Stomach smooth muscle (tissue), 2 donors: ENCODE measurements around the gene OR2AE1.

Source experiments
- H3K27ac ChIP-seq: one replicate; pipeline ENCODE4 v1.7.0; 2013; ENCODE audit warnings: mild to moderate bottlenecking, low read length, inconsistent platforms
- H3K27me3 ChIP-seq, 2 donors: one replicate each; pipeline ENCODE4 v1.7.0; 2013; ENCODE audit warnings: low read length in 2 of 2; ENCODE audit not compliant: insufficient read depth in 2 of 2, control insufficient read depth in 1 of 2
- H3K36me3 ChIP-seq, 2 donors: one replicate each; pipeline ENCODE4 v1.7.0; 2013; ENCODE audit warnings: low read length in 2 of 2; ENCODE audit not compliant: control insufficient read depth in 2 of 2, insufficient read depth in 2 of 2
- H3K4me1 ChIP-seq: one replicate; pipeline ENCODE4 v1.7.0; 2013; ENCODE audit warnings: low read length; ENCODE audit not compliant: control insufficient read depth, insufficient read depth
- H3K4me3 ChIP-seq, 2 donors: one replicate each; pipeline ENCODE4 v1.7.0; 2013; ENCODE audit warnings: low read length in 2 of 2
- H3K9ac ChIP-seq, 2 donors: one replicate each; pipeline ENCODE4 v1.7.0; 2013; ENCODE audit warnings: low read length in 2 of 2, mild to moderate bottlenecking in 1 of 2
- H3K9me3 ChIP-seq, 2 donors: one replicate each; pipeline ENCODE4 v1.7.0; 2013; ENCODE audit warnings: low read length in 2 of 2; ENCODE audit not compliant: control insufficient read depth in 2 of 2
- donor health status: healthy.
- donor health status: Pancreatic carcinoma.

Gene OR2AE1

GRCh38 chr7:99876933-99877332 lies at the start of gene OR2AE1:
TSS of gene OR2AE1 (minus strand) at chr7:99877033. CDS start at chr7:99877033, 0 bp downstream.
- no peak within 1 kb of the TSS for H3K27ac ChIP-seq
- H3K27me3 ChIP-seq, result no peaks in the 10 kb centered on the region
- no peaks in the 10 kb centered on the region for H3K36me3 ChIP-seq
- H3K9ac ChIP-seq, result no peak within 1 kb of the TSS
- no peaks in the 10 kb centered on the region for H3K4me1 ChIP-seq
- no peak within 1 kb of the TSS for H3K4me3 ChIP-seq
- no peaks in the 10 kb centered on the region for H3K9me3 ChIP-seq

DNA sequence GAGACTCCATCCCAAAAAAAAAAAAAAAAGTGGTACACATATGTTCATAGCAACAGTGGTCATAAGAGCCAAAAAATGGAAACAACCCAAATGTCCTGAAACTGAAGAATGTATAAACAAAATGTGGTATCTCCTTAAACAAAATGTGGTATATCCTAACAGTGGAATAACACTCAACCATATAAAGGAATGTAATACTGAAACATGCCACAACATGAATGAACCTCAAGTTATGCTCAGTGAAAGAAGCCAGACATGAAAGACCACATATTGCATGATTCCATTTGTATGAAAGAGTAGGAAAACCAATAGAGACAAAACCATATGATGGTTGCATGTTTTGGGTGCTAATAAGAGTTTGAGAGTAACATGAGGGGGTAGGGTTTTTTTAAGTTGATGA lies 49.5 kb upstream of the OR2AE1 start:
- Histone ChIP-seq H3K9me3 (no peaks in the 10 kb centered on the region), H3K4me1 (peaks cover 3% of the 10 kb centered on the region)

GRCh38 chr7:99923200-99923599 lies 46.4 kb upstream of the OR2AE1 start:
- Histone ChIP-seq H3K27me3 (no peaks in the 10 kb centered on the region), H3K27ac (no peak overlapping the region), H3K9ac (no peak overlapping the region)

More for the DNA sequence above, 49.5 kb upstream of the OR2AE1 start:
- Histone ChIP-seq H3K4me3 (no peak overlapping the region), H3K36me3 (peaks cover 0 to 2% of the 10 kb centered on the region in 2 donors), H3K9ac (no peak overlapping the region), H3K27me3 (peaks cover 0 to 2% of the 10 kb centered on the region in 2 donors), H3K27ac (no peak overlapping the region)

GRCh38 chr7:99920149-99920548 lies 43.3 kb upstream of the OR2AE1 start:
- H3K27me3 ChIP-seq, result no peaks in the 10 kb centered on the region
- peak overlapping the region; percentile 89 for H3K27ac ChIP-seq
- no peaks in the 10 kb centered on the region for H3K9me3 ChIP-seq
- H3K4me3 ChIP-seq, result peak overlapping the region; percentile 91 to 95
- peaks cover 24% of the 10 kb centered on the region for H3K4me1 ChIP-seq
- H3K36me3 ChIP-seq, result peaks cover 13 to 15% of the 10 kb centered on the region in 2 donors
- peak overlapping the region in 1 of 2 donors; percentile 92 for H3K9ac ChIP-seq

More at GRCh38 chr7:99923200-99923599, 46.4 kb upstream of the OR2AE1 start:
- no peaks in the 10 kb centered on the region for H3K9me3 ChIP-seq
- peaks cover 0 to 2% of the 10 kb centered on the region in 2 donors for H3K36me3 ChIP-seq
- peaks cover 5% of the 10 kb centered on the region for H3K4me1 ChIP-seq
- no peak overlapping the region for H3K4me3 ChIP-seq

DNA sequence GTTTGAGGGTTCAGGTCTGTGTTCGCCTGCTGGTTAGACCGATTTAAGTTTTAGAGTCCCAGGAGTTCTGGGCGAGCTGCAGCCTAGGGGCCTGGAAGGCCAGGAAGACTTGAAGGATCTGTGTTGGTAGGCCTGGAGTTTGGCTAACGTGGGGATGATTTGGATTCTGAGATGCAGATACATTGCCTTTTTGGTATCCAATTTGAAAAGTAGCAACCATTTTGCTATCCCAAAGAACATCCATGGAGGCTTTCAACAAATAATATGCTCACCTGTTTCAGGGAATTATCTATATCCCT lies 42.9 kb upstream of the OR2AE1 start:
- peaks cover 15% of the 10 kb centered on the region in 2 donors for H3K36me3 ChIP-seq
- no peaks in the 10 kb centered on the region for H3K9me3 ChIP-seq
- peak overlapping the region; percentile 91 to 95 for H3K4me3 ChIP-seq
- H3K9ac ChIP-seq, result peak overlapping the region; percentile 92 to 93
- H3K27me3 ChIP-seq, result no peaks in the 10 kb centered on the region
- peaks cover 24% of the 10 kb centered on the region for H3K4me1 ChIP-seq
- H3K27ac ChIP-seq, result peak overlapping the region; percentile 89

DNA sequence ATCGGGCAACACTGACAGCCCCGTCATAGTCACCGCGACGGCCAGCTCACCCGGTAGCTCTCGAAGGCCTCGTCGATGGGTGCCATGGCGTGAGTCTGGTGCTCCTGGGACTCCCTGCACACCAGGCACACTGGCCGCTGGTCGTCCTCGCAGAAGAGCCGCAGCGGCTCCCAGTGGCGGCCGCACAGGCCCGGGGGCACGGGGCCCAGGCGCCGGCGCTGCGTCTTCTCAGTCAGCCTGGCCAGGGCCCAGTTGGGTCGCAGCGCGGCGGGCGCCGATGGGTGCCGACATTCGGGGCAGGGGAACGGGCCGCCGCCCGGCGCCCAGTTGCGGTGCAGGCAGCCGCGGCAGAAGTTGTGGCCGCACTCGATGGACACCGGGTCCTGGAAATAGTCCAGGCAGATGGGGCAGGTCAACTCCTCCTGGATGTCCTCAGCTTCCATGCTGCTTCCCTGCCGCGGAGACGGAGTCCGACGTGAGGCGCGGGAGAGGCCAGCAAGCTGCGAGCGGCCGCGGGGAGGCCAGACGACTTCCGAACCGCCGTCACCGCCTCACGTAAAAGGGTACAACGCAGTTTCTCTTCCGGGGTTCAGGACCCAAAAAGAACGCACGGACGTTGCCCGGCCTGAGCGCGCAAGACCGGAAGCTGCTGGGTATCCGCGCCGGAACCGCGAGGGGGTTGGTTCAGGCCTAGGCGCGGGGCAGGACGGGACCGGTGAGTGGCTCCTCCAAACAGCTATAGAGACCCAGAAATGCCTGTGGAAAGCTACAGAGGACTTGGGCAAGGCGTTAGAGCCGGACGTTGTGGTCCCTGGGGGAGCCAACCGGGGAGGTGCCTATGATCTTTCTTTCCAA lies 42.4 kb upstream of the OR2AE1 start, which contains the start of gene TRIM4:
TRIM4 (minus strand) TSS at position 572 of the 855 bp plus-strand sequence; CDS start at position 443, 129 bp downstream.
- Histone ChIP-seq H3K4me3 (peak within 1 kb of the TSS; percentile 91 to 95), H3K27me3 (no peaks in the 10 kb centered on the region), H3K9ac (peak within 1 kb of the TSS; percentile 92 to 93), H3K4me1 (peaks cover 24% of the 10 kb centered on the region), H3K36me3 (peaks cover 15% of the 10 kb centered on the region in 2 donors), H3K9me3 (no peaks in the 10 kb centered on the region), H3K27ac (peak within 1 kb of the TSS; percentile 89)

GRCh38 chr7:99910976-99911375 lies 34.1 kb upstream of the OR2AE1 start:
- no peaks in the 10 kb centered on the region for H3K9me3 ChIP-seq

GRCh38 chr7:99901581-99901980 lies 24.7 kb upstream of the OR2AE1 start:
- Histone ChIP-seq H3K27ac (no peak overlapping the region), H3K4me1 (no peaks in the 10 kb centered on the region)

More at GRCh38 chr7:99910976-99911375, 34.1 kb upstream of the OR2AE1 start:
- Histone ChIP-seq H3K27ac (no peak overlapping the region), H3K27me3 (no peaks in the 10 kb centered on the region), H3K36me3 (peaks cover 25 to 29% of the 10 kb centered on the region in 2 donors), H3K4me1 (no peaks in the 10 kb centered on the region), H3K9ac (no peak overlapping the region), H3K4me3 (no peak overlapping the region)

GRCh38 chr7:99899830-99900519 lies 23.1 kb upstream of the OR2AE1 start:
- Histone ChIP-seq H3K27ac (no peak overlapping the region), H3K9me3 (no peaks in the 10 kb centered on the region), H3K9ac (no peak overlapping the region), H3K36me3 (peaks cover 38 to 46% of the 10 kb centered on the region in 2 donors), H3K4me1 (no peaks in the 10 kb centered on the region), H3K4me3 (no peak overlapping the region), H3K27me3 (no peaks in the 10 kb centered on the region)

More at GRCh38 chr7:99901581-99901980, 24.7 kb upstream of the OR2AE1 start:
- H3K27me3 ChIP-seq, result no peaks in the 10 kb centered on the region
- no peak overlapping the region for H3K4me3 ChIP-seq
- no peaks in the 10 kb centered on the region for H3K9me3 ChIP-seq
- no peak overlapping the region for H3K9ac ChIP-seq
- H3K36me3 ChIP-seq, result peaks cover 44 to 50% of the 10 kb centered on the region in 2 donors

GRCh38 chr7:99898836-99899235 lies 22.0 kb upstream of the OR2AE1 start:
- Histone ChIP-seq H3K4me1 (no peaks in the 10 kb centered on the region), H3K9ac (no peak overlapping the region), H3K36me3 (peaks cover 35 to 43% of the 10 kb centered on the region in 2 donors), H3K4me3 (no peak overlapping the region), H3K9me3 (no peaks in the 10 kb centered on the region), H3K27ac (no peak overlapping the region), H3K27me3 (no peaks in the 10 kb centered on the region)
